HepG2 (cell line): ENCODE measurements around the gene ASAP2.

ENCODE experiments used
- CTCF ChIP-seq: sonication (generic); formaldehyde crosslinking; IDR thresholded peaks from 2 replicates; pipeline ENCODE4 v1.5.0; 2020; ENCODE audit warnings: mild to moderate bottlenecking, missing genetic modification reagents, moderate library complexity
- GABPB1 ChIP-seq: IDR thresholded peaks from 2 replicates; pipeline ENCODE4 v1.6.1; 2016; ENCODE audit warnings: mild to moderate bottlenecking, missing genetic modification reagents, moderate library complexity, missing compliant biosample characterization
- GZF1 ChIP-seq: sonication (generic); formaldehyde crosslinking; IDR thresholded peaks from 2 replicates; pipeline ENCODE4 v1.5.1; 2020; ENCODE audit warnings: mild to moderate bottlenecking, missing genetic modification reagents
- PBX3 ChIP-seq: sonication (generic); formaldehyde crosslinking; IDR thresholded peaks from 2 replicates; pipeline ENCODE4 v1.8.1; 2023; ENCODE audit warnings: missing genetic modification reagents, inconsistent platforms, borderline replicate concordance
- STAT6 ChIP-seq: sonication (generic); formaldehyde crosslinking; IDR thresholded peaks from 2 replicates; pipeline ENCODE4 v1.4.0; 2020; ENCODE audit warnings: missing genetic modification reagents, mild to moderate bottlenecking, borderline replicate concordance
- TBL1XR1 ChIP-seq: fragments of 150-350 bp; IDR thresholded peaks from 2 replicates; pipeline ENCODE4 v1.6.1; 2014; ENCODE audit warnings: borderline replicate concordance, low read length; ENCODE audit not compliant: partially characterized antibody
- TEF ChIP-seq: sonication (generic); formaldehyde crosslinking; IDR thresholded peaks from 2 replicates; pipeline ENCODE4 v1.5.0; 2020; ENCODE audit warnings: missing genetic modification reagents
- ZBTB43 ChIP-seq: sonication (generic); formaldehyde crosslinking; conservative IDR thresholded peaks from 2 replicates; pipeline ENCODE4 v1.4.0; 2020; ENCODE audit warnings: missing genetic modification reagents
- ZNF24 ChIP-seq: fragments of 450-650 bp; IDR thresholded peaks from 2 replicates; pipeline ENCODE4 v1.6.1; 2017; ENCODE audit warnings: antibody characterized with exemption, mild to moderate bottlenecking
- ZNF850 ChIP-seq: sonication (generic); formaldehyde crosslinking; conservative IDR thresholded peaks from 2 replicates; pipeline ENCODE4 v1.9.0; 2021; ENCODE audit warnings: mild to moderate bottlenecking, missing genetic modification reagents

- no peak for TF ChIP-seq CTCF (CRISPR knock-in tag)
- no peak for TF ChIP-seq ZNF24
- TF ChIP-seq PBX3 = no peak
- TF ChIP-seq ZNF850 (CRISPR knock-in tag) = no peak
- no peak for TF ChIP-seq ZBTB43
- no peak for TF ChIP-seq TBL1XR1
- no peak for TF ChIP-seq TEF
- TF ChIP-seq GZF1 (CRISPR knock-in tag) = no peak
- no peak for TF ChIP-seq STAT6 (CRISPR knock-in tag)
- TF ChIP-seq GABPB1 (CRISPR knock-in tag) = no peak
Observed at GRCh38 chr2:9302755-9303154, 96.1 kb downstream of the ASAP2 start.
